UCSD-AML1 (cell line): ENCODE measurements around the gene TMEM114.

Source experiments
- DNase-seq: peaks from one replicate; lab custom pipeline; 2025; ENCODE audit not compliant: unreplicated experiment; lab: John Stamatoyannopoulos, UW

TMEM114 gene

GRCh38 chr16:8551388-8552332, 38.7 kb downstream of the TMEM114 start:
- DNase-seq, result no peak

- DNase-seq, result no peak
Observed at GRCh38 chr16:8550728-8551387, 39.5 kb downstream of the TMEM114 start.

GRCh38 chr16:8549843-8550412, 40.4 kb downstream of the TMEM114 start:
- no peak for DNase-seq

GRCh38 chr16:8548166-8548565, 42.1 kb downstream of the TMEM114 start:
- no peak for DNase-seq

- no peak for DNase-seq
Observed at GRCh38 chr16:8547762-8548161, 42.5 kb downstream of the TMEM114 start.

GRCh38 chr16:8544406-8544805, 45.9 kb downstream of the TMEM114 start:
- no peak for DNase-seq

GRCh38 chr16:8543258-8543657, 47.1 kb downstream of the TMEM114 start:
- DNase-seq, result no peak

GRCh38 chr16:8542393-8542792, 47.9 kb downstream of the TMEM114 start:
- no peak for DNase-seq

- DNase-seq, result no peak
Observed at GRCh38 chr16:8541868-8542267, 48.4 kb downstream of the TMEM114 start.

GRCh38 chr16:8537691-8538342, 52.5 kb downstream of the TMEM114 start:
- DNase-seq, result no peak

GRCh38 chr16:8533509-8533908, 56.8 kb downstream of the TMEM114 start:
- DNase-seq, result no peak

GRCh38 chr16:8530752-8531384, 59.4 kb downstream of the TMEM114 start:
- DNase-seq, result no peak

- DNase-seq, result no peak
Observed at GRCh38 chr16:8528471-8528870, 61.8 kb downstream of the TMEM114 start.

GRCh38 chr16:8523932-8524331, 66.4 kb downstream of the TMEM114 start:
- no peak for DNase-seq

GRCh38 chr16:8522757-8523156, 67.6 kb downstream of the TMEM114 start:
- no peak for DNase-seq

- no peak for DNase-seq
Observed at GRCh38 chr16:8519643-8520042, 70.7 kb downstream of the TMEM114 start.
